Choroid plexus epithelial cell (primary cell): ENCODE data around the gene RALGPS1.

Source experiments
- DNase-seq: peaks from one replicate; pipeline ENCODE4 v3.0.0-alpha.2; 2010; ENCODE audit warnings: low read depth
- H3K4me3 ChIP-seq: 2 replicates; pipeline ENCODE4 v1.5.1; 2011; ENCODE audit warnings: low read depth, mild to moderate bottlenecking, control low read depth, low read length, moderate library complexity
- CTCF ChIP-seq: conservative IDR thresholded peaks from 2 replicates; pipeline ENCODE4 v1.5.1; 2011; ENCODE audit warnings: low read depth, mild to moderate bottlenecking, control low read depth, inconsistent platforms, low read length, moderate library complexity

RALGPS1 gene

GRCh38 chr9:127079446-127080140 is 165.0 kb downstream of the RALGPS1 start:
- no peak overlapping the region for H3K4me3 ChIP-seq
- no peak for TF ChIP-seq CTCF

GRCh38 chr9:127081250-127082185 is 166.9 kb downstream of the RALGPS1 start:
- H3K4me3 ChIP-seq: no peak overlapping the region
- no peak for TF ChIP-seq CTCF
- no peak for DNase-seq

More at GRCh38 chr9:127079446-127080140, 165.0 kb downstream of the RALGPS1 start:
- DNase-seq: no peak

DNA sequence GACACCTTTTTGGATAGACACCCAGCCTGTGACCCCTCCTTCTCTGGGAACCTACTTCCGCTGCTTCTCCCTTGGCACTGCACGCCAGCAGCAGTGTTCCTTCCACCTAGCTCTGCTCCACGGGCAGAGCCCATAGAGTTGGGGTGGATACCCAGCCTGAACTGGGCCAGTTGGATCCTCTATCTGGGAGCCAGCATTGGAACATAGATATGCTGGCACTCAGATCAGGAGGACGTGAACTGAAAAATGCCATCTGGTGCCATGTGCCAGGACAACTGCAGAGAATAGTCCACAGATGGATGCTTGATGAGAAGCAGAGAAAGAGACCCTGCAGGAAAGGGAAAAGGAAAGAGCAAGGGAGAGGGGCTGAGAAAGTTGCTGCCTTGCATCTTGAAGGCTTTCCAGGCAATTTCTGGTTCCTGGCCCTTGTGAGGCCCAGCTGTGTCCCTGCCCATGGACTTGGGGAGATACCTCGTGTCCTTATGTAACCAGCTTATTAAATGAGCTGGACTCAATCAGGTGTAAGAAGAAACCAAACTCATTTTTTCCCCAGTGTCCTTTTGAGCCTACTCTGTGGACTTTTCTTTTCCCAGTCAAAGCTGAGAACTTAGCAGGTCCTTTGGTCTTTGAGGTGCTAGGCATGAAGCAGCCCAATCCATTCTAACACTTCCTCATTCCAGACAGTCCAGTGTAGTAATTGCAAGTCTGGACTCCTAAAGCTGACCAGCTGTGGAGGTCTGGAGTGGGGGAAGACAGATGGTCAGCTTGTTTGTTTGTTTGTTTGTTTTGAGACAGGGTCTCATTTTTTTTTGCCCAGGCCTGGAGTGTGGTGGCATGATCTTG is 168.8 kb downstream of the RALGPS1 start:
- no peak for TF ChIP-seq CTCF
- DNase-seq: peak; percentile 23

DNA sequence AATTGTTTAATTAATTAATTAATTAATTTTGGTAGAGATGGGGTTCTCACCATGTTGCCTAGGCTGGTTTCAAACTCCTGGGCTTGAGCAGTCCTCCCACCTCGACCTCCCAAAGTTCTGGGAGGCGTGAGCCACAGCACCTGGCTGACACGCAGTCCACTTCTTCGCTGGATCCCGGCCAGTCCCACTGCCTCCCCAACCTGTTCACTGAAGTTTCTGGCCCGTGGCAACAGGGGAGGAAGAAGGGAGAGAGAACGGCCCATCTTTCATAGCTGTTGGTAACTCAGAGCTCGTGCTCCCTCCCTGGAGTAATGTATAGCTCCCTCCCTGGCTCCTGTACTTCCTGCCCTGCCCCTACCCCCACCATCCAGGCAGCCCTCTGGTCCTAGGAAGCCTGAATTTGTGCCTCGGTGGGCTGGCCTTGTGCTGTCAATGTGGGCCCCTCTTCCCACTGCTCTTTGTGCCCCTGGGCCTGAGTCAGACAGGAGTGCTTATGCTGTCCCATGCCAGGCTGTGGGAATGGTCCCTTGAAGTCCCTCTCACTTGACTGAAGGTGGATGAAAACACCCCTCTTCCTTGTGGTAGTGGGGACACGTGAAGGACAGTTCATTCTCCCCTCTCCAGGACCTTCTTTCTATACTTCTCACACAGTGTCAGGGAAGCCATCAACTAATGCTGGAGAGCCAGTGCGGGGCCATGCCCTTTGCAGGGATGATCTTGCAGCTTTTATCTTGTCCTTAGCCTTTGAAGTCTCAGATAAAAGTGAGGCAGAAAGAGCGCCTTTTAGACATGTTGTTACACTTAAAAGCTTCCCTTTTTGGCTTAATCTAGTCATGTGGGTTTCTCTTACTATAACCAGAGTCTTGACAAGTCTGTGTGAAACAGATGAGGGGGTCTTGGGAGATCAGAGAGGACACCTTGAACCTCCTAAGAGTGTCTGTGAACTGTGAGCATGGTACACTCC is 169.8 kb downstream of the RALGPS1 start:
- TF ChIP-seq CTCF: no peak
- DNase-seq: no peak
- no peak overlapping the region for H3K4me3 ChIP-seq

More for the DNA sequence above, 168.8 kb downstream of the RALGPS1 start:
- no peak overlapping the region for H3K4me3 ChIP-seq

DNA sequence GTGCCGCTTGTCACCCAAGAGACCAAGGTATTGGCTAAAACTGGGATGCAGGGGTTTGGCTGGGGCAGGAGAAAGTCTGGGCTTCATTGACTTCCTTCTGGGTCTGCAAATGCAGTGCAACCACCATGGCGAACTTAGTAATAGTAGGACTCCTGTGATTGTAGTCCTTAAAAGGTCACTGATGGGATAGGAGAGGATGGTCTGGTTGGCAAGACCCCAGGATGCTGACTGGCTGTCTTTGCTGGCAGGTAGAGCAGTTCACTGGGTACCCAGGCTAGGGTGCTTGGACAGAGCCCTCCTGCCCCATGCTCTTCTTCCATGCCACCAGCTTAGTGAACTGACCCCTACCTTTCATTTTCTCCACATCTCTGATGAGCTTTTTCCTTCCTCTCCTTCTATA is 170.6 kb downstream of the RALGPS1 start:
- no peak for TF ChIP-seq CTCF
- no peak for DNase-seq
- no peak overlapping the region for H3K4me3 ChIP-seq

GRCh38 chr9:127086771-127087170 is 172.2 kb downstream of the RALGPS1 start:
- H3K4me3 ChIP-seq: no peak overlapping the region
- no peak for DNase-seq
- no peak for TF ChIP-seq CTCF
